Loucy (cell line): ENCODE results near the gene ADGRF4.

ENCODE experiments used
- H2AFZ ChIP-seq: fragments of 200-600 bp; sonication (generic); 2 replicates; pipeline ENCODE4 v1.6.0; 2016; ENCODE audit warnings: antibody characterized with exemption, mild to moderate bottlenecking, low read length, moderate library complexity
- H3F3A ChIP-seq: fragments of 200-600 bp; 2 replicates; pipeline ENCODE4 v1.6.0; 2016; ENCODE audit warnings: antibody characterized with exemption, low read depth, mild to moderate bottlenecking
- H3K27me3 ChIP-seq: fragments of 200-600 bp; sonication (generic); 2 replicates; pipeline ENCODE4 v1.6.1; 2014; ENCODE audit warnings: low read length, mild to moderate bottlenecking; ENCODE audit not compliant: insufficient read depth, poor library complexity, severe bottlenecking
- H3K36me3 ChIP-seq: fragments of 200-600 bp; sonication (generic); 2 replicates; pipeline ENCODE4 v1.6.1; 2016; ENCODE audit warnings: low read length; ENCODE audit not compliant: insufficient read depth
- H3K4me1 ChIP-seq: fragments of 200-600 bp; sonication (generic); 2 replicates; pipeline ENCODE4 v1.5.1; 2014; ENCODE audit warnings: low read length, mild to moderate bottlenecking; ENCODE audit not compliant: insufficient read depth, poor library complexity, severe bottlenecking
- H3K4me2 ChIP-seq: fragments of 200-600 bp; sonication (generic); 2 replicates; pipeline ENCODE4 v1.6.0; 2014; ENCODE audit warnings: antibody characterized with exemption, low read length, low read depth, mild to moderate bottlenecking; ENCODE audit not compliant: poor library complexity, severe bottlenecking
- H3K4me3 ChIP-seq: fragments of 200-600 bp; sonication (generic); 2 replicates; pipeline ENCODE4 v1.5.1; 2014; ENCODE audit warnings: low read length, mild to moderate bottlenecking, mixed read lengths; ENCODE audit not compliant: poor library complexity, severe bottlenecking
- H3K79me2 ChIP-seq: fragments of 200-600 bp; sonication (generic); 2 replicates; pipeline ENCODE4 v1.6.1; 2014; ENCODE audit warnings: low read length; ENCODE audit not compliant: insufficient read depth
- H3K9ac ChIP-seq: fragments of 200-600 bp; sonication (generic); 2 replicates; pipeline ENCODE4 v1.6.0; 2014; ENCODE audit warnings: mild to moderate bottlenecking, low read depth, low read length, moderate library complexity; ENCODE audit not compliant: poor library complexity, severe bottlenecking
- H3K9me2 ChIP-seq: fragments of 200-600 bp; sonication (generic); replicated peaks from 2 replicates; pipeline ENCODE4 v1.6.1; 2016; ENCODE audit warnings: low read depth, low read length, mixed read lengths
- H3K9me3 ChIP-seq: fragments of 200-600 bp; sonication (generic); 2 replicates; pipeline ENCODE4 v1.6.1; 2014; ENCODE audit warnings: mild to moderate bottlenecking, antibody characterized with exemption, low read length, low read depth; ENCODE audit not compliant: insufficient read depth
- H4K20me1 ChIP-seq: fragments of 200-600 bp; sonication (generic); 2 replicates; pipeline ENCODE4 v1.6.0; 2014; ENCODE audit warnings: antibody characterized with exemption, low read length, mild to moderate bottlenecking; ENCODE audit not compliant: insufficient read depth, poor library complexity, severe bottlenecking
- CTCF ChIP-seq: fragments of 200-600 bp; sonication (generic); conservative IDR thresholded peaks from 2 replicates; pipeline ENCODE4 v1.5.1; 2014; ENCODE audit warnings: mild to moderate bottlenecking, antibody characterized with exemption, low read length
- EZH2phosphoT487 ChIP-seq: fragments of 200-600 bp; IDR thresholded peaks from 2 replicates; pipeline ENCODE4 v1.6.1; 2018; ENCODE audit warnings: antibody characterized with exemption, mild to moderate bottlenecking, moderate library complexity, borderline replicate concordance

Gene ADGRF4

GRCh38 chr6:47724300-47724699 is 25.9 kb downstream of the ADGRF4 start:
- Histone ChIP-seq H3F3A (no peaks in the 10 kb centered on the region), H3K4me2 (no peak overlapping the region), H3K9me2 (no peaks in the 10 kb centered on the region), H3K79me2 (no peaks in the 10 kb centered on the region), H3K9me3 (no peaks in the 10 kb centered on the region), H3K27me3 (peaks cover 92% of the 10 kb centered on the region), H2AFZ (no peak overlapping the region), H4K20me1 (no peaks in the 10 kb centered on the region), H3K4me3 (no peak overlapping the region), H3K4me1 (no peaks in the 10 kb centered on the region), H3K9ac (no peak overlapping the region), H3K36me3 (no peaks in the 10 kb centered on the region)
- TF ChIP-seq EZH2phosphoT487: no peak
- TF ChIP-seq CTCF: no peak

GRCh38 chr6:47727391-47727790 is 29.0 kb downstream of the ADGRF4 start:
- Histone ChIP-seq H3K9me2 (no peaks in the 10 kb centered on the region), H3K27me3 (peaks cover 98% of the 10 kb centered on the region), H3F3A (no peaks in the 10 kb centered on the region), H3K36me3 (no peaks in the 10 kb centered on the region), H3K79me2 (no peaks in the 10 kb centered on the region), H3K4me1 (no peaks in the 10 kb centered on the region), H3K9me3 (no peaks in the 10 kb centered on the region), H2AFZ (no peak overlapping the region), H4K20me1 (no peaks in the 10 kb centered on the region), H3K4me2 (no peak overlapping the region), H3K4me3 (no peak overlapping the region), H3K9ac (no peak overlapping the region)
- TF ChIP-seq EZH2phosphoT487 (no peak), CTCF (no peak)

- H3K9me3 ChIP-seq: no peaks in the 10 kb centered on the region
- H3K79me2 ChIP-seq: no peaks in the 10 kb centered on the region
- H2AFZ ChIP-seq: no peak overlapping the region
- H3K4me1 ChIP-seq: no peaks in the 10 kb centered on the region
- H4K20me1 ChIP-seq: no peaks in the 10 kb centered on the region
- TF ChIP-seq CTCF (no peak), EZH2phosphoT487 (no peak)
- H3K4me3 ChIP-seq: no peak overlapping the region
- no peak overlapping the region for H3K9ac ChIP-seq
- H3K9me2 ChIP-seq: no peaks in the 10 kb centered on the region
- H3K36me3 ChIP-seq: no peaks in the 10 kb centered on the region
- H3K4me2 ChIP-seq: no peak overlapping the region
- H3F3A ChIP-seq: no peaks in the 10 kb centered on the region
- peaks cover 92% of the 10 kb centered on the region for H3K27me3 ChIP-seq
These were observed 30.6 kb downstream of the ADGRF4 start for GRCh38 chr6:47729019-47729418.
